Type B pancreatic cell (in vitro differentiated cells): ENCODE results near the gene CLPTM1. TPM values are rescaled to one million over a fixed set of nuclear protein-coding genes. Genes with fewer than 3 reads are reported as not detected.
A peak's percentile ranks its signal among the peaks of the same experiment; 100 is the strongest.

Source experiments
- DNase-seq: peaks from one replicate; pipeline ENCODE4 v3.0.0; 2021; ENCODE audit warnings: mixed read lengths; ENCODE audit not compliant: unreplicated experiment; ENCODE audit errors: extremely low spot score
- H3K27ac Mint-ChIP-seq: 2 replicates; pipeline ENCODE4 v1.8.0; 2021; ENCODE audit warnings: mild to moderate bottlenecking, mixed read lengths
- H3K27me3 Mint-ChIP-seq: 2 replicates; pipeline ENCODE4 v1.8.0; 2021; ENCODE audit warnings: mixed read lengths
- H3K36me3 Mint-ChIP-seq: 2 replicates; pipeline ENCODE4 v1.8.0; 2021; ENCODE audit warnings: mixed read lengths
- H3K4me1 Mint-ChIP-seq: one replicate; pipeline ENCODE4 v1.8.0; 2021; ENCODE audit warnings: mixed read lengths; ENCODE audit not compliant: unreplicated experiment
- H3K4me3 Mint-ChIP-seq: 2 replicates; pipeline ENCODE4 v1.8.0; 2021; ENCODE audit warnings: mild to moderate bottlenecking, mixed read lengths
- H3K9me3 Mint-ChIP-seq: 2 replicates; pipeline ENCODE4 v1.8.0; 2021; ENCODE audit warnings: mixed read lengths
- CTCF ChIP-seq: fragments of 200-600 bp; sonication (generic); conservative IDR thresholded peaks from 2 replicates; pipeline ENCODE4 v1.5.0; 2021; ENCODE audit warnings: antibody characterized with exemption, mild to moderate bottlenecking
- long read RNA-seq: library from polyadenylated mRNA; unstranded; transcript quantifications from one replicate; pipeline ENCODE4 v2.0.0, GENCODE V29; 2020
- total RNA-seq: library from RNA; stranded (reverse); gene quantifications from 2 replicates; pipeline ENCODE4 v1.2.1, GENCODE V29; 2021; ENCODE audit warnings: low replicate concordance

Gene CLPTM1
- total RNA-seq: 102 and 104 TPM in 2 replicates
- long read RNA-seq, partial matches to known transcripts: 1 of 1 reads
- long read RNA-seq, other reads (novel, unspliced or antisense): 0 of 1 reads

DNA sequence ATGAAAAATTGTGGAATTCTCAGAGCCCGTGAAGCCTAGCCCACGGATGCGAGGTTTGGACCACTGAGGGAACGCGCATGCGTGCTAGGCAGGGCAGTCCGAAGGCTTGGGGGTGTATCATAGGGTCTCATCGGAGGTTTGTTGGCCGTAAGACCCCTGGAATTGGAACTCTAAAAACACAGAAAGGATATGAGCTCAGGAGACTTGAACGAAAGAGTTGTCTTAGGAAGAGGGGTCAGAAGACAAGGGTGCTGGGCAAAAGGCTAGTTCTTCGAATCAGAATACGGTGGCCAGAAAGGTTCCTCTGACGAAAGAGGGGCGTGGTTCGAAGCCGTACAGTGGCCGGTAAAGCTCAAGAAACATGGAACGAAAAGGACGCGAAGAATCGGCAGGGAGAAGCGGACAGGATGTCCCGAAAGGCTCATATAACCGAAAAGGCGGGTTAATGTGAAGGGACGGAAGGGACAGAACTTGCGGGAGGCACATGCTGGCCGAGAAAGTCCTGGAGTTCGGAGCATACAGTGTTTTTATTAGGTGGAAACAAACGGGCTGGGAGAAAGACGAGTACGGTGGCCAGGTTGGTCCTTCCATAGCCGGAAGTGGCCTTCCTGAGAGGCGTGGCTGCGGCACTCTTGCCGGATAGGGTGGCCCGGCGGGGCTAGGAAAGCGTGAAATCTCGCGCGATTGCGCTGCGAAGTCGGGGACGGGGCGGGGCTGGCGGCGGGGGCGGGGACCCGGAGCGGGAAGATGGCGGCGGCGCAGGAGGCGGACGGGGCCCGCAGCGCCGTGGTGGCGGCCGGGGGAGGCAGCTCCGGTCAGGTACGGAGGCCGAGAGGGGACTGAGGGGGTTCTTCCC is at the start of gene CLPTM1:
Gene CLPTM1, plus strand, starts transcription at position 732 of the 856 bp plus-strand sequence. Its CDS starts 16 bp downstream, at position 748.
- Mint-ChIP-seq H3K36me3 (no peaks in the 10 kb centered on the region), H3K9me3 (no peaks in the 10 kb centered on the region), H3K27ac (peak within 1 kb of the TSS; percentile 97), H3K4me3 (peak within 1 kb of the TSS; percentile 97), H3K27me3 (no peaks in the 10 kb centered on the region), H3K4me1 (peaks cover 26% of the 10 kb centered on the region)
- peak; percentile 97 for DNase-seq
- no peak for TF ChIP-seq CTCF

DNA sequence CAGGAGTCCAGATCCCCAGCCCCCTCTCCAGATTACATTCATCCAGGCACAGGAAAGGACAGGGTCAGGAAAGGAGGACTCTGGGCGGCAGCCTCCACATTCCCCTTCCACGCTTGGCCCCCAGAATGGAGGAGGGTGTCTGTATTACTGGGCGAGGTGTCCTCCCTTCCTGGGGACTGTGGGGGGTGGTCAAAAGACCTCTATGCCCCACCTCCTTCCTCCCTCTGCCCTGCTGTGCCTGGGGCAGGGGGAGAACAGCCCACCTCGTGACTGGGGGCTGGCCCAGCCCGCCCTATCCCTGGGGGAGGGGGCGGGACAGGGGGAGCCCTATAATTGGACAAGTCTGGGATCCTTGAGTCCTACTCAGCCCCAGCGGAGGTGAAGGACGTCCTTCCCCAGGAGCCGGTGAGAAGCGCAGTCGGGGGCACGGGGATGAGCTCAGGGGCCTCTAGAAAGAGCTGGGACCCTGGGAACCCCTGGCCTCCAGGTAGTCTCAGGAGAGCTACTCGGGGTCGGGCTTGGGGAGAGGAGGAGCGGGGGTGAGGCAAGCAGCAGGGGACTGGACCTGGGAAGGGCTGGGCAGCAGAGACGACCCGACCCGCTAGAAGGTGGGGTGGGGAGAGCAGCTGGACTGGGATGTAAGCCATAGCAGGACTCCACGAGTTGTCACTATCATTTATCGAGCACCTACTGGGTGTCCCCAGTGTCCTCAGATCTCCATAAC is 49.6 kb upstream of the CLPTM1 start, which contains the start of gene APOE:
Gene APOE, plus strand, starts transcription at position 360 of the 724 bp plus-strand sequence. CDS start 829 bp downstream, outside the sequence.
- no peak for TF ChIP-seq CTCF
- H3K36me3 Mint-ChIP-seq: no peaks in the 10 kb centered on the region
- DNase-seq: no peak

DNA sequence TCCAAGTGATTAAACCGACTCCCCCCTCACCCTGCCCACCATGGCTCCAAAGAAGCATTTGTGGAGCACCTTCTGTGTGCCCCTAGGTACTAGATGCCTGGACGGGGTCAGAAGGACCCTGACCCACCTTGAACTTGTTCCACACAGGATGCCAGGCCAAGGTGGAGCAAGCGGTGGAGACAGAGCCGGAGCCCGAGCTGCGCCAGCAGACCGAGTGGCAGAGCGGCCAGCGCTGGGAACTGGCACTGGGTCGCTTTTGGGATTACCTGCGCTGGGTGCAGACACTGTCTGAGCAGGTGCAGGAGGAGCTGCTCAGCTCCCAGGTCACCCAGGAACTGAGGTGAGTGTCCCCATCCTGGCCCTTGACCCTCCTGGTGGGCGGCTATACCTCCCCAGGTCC is 47.6 kb upstream of the CLPTM1 start:
- Mint-ChIP-seq H3K9me3 (no peaks in the 10 kb centered on the region), H3K36me3 (no peaks in the 10 kb centered on the region), H3K4me3 (no peak overlapping the region), H3K27ac (no peak overlapping the region), H3K4me1 (peaks cover 14% of the 10 kb centered on the region), H3K27me3 (no peaks in the 10 kb centered on the region)
- TF ChIP-seq CTCF: no peak
- DNase-seq: no peak

More for the DNA sequence above, 49.6 kb upstream of the CLPTM1 start, which contains the start of gene APOE:
- Mint-ChIP-seq H3K4me3 (peak within 1 kb of the TSS; percentile 91), H3K9me3 (no peaks in the 10 kb centered on the region), H3K27ac (peak within 1 kb of the TSS; percentile 79), H3K27me3 (no peaks in the 10 kb centered on the region), H3K4me1 (peaks cover 7% of the 10 kb centered on the region)

DNA sequence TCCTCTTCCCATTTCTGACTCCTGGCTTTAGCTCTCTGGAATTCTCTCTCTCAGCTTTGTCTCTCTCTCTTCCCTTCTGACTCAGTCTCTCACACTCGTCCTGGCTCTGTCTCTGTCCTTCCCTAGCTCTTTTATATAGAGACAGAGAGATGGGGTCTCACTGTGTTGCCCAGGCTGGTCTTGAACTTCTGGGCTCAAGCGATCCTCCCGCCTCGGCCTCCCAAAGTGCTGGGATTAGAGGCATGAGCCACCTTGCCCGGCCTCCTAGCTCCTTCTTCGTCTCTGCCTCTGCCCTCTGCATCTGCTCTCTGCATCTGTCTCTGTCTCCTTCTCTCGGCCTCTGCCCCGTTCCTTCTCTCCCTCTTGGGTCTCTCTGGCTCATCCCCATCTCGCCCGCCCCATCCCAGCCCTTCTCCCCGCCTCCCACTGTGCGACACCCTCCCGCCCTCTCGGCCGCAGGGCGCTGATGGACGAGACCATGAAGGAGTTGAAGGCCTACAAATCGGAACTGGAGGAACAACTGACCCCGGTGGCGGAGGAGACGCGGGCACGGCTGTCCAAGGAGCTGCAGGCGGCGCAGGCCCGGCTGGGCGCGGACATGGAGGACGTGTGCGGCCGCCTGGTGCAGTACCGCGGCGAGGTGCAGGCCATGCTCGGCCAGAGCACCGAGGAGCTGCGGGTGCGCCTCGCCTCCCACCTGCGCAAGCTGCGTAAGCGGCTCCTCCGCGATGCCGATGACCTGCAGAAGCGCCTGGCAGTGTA is 46.9 kb upstream of the CLPTM1 start:
- Mint-ChIP-seq H3K9me3 (no peaks in the 10 kb centered on the region), H3K4me3 (peak overlapping the region; percentile 60), H3K4me1 (peaks cover 14% of the 10 kb centered on the region), H3K27me3 (no peaks in the 10 kb centered on the region), H3K27ac (no peak overlapping the region), H3K36me3 (no peaks in the 10 kb centered on the region)
- no peak for DNase-seq
- TF ChIP-seq CTCF: no peak

DNA sequence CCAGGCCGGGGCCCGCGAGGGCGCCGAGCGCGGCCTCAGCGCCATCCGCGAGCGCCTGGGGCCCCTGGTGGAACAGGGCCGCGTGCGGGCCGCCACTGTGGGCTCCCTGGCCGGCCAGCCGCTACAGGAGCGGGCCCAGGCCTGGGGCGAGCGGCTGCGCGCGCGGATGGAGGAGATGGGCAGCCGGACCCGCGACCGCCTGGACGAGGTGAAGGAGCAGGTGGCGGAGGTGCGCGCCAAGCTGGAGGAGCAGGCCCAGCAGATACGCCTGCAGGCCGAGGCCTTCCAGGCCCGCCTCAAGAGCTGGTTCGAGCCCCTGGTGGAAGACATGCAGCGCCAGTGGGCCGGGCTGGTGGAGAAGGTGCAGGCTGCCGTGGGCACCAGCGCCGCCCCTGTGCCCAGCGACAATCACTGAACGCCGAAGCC is 46.3 kb upstream of the CLPTM1 start:
- Mint-ChIP-seq H3K27me3 (peaks cover 4% of the 10 kb centered on the region), H3K9me3 (no peaks in the 10 kb centered on the region), H3K36me3 (no peaks in the 10 kb centered on the region), H3K4me3 (no peak overlapping the region), H3K27ac (no peak overlapping the region), H3K4me1 (peaks cover 19% of the 10 kb centered on the region)
- no peak for DNase-seq
- no peak for TF ChIP-seq CTCF
